Measurements from ENCODE around the gene ITGB8.
A peak's percentile ranks its signal among the peaks of the same experiment; 100 is the strongest.

Gene ITGB8

DNA sequence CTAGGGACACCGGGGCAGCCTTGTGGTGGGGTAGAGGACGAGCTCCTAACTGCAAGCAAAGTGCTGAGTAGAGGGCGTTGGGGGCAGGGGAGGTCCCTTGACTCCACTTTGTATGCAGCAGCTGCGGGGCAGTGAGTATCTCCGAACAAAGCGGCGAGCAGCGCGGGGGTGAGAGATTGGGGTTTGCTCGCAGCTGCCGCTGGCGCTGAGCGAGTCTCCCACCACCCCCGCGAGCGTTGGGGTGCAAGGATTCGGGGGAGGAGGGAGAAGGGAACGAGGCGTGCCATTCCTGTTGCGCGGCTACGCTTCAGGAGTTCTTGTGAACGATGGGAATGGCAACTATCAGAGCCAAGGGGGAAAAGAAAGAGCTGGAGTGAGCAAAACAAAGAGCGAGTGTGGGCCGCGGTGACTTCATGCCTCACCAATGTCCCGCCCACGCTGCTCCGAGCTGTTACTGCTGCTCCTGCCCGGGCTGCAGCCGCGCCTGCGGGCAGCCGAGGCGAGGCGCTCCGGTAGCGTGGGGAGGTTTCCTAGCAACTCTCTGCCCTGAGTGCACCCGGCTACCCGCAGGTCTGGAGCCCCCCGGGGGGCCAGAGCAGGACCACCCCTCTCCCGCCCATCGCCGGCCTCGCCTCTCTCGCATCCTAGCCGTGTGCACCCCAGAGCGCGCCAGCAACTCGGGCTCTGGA lies at the start of gene ITGB8:
TSS of gene ITGB8 (plus strand) at position 662 of the 689 bp plus-strand sequence. CDS start 907 bp downstream, outside the sequence.
- Histone ChIP-seq H3K36me3 (ENCODE audit: control insufficient read depth, insufficient read depth, low read length) (no peaks in the 10 kb centered on the region), H3K27ac (ENCODE audit: low read depth, low read length) (peak within 1 kb of the TSS; percentile 46; the same call in 1 of the 2 replicates), H3K9me3 (ENCODE audit: control insufficient read depth, insufficient read depth, low read depth, low read length) (no peaks in the 10 kb centered on the region), H3K9ac (ENCODE audit: low read length) (peak within 1 kb of the TSS; percentile 86), H3K27me3 (ENCODE audit: control insufficient read depth, insufficient read depth, low read length) (peaks cover 17% of the 10 kb centered on the region), H3K4me3 (ENCODE audit: low read depth, low read length) (peak within 1 kb of the TSS; percentile 84), H3K4me1 (ENCODE audit: control insufficient read depth, insufficient read depth, low read length) (peaks cover 11% of the 10 kb centered on the region)

- Histone ChIP-seq H3K27ac (ENCODE audit: low read depth, low read length) (no peak overlapping the region), H3K4me1 (ENCODE audit: control insufficient read depth, insufficient read depth, low read length) (no peaks in the 10 kb centered on the region), H3K36me3 (ENCODE audit: control insufficient read depth, insufficient read depth, low read length) (no peaks in the 10 kb centered on the region), H3K9me3 (ENCODE audit: control insufficient read depth, insufficient read depth, low read depth, low read length) (no peaks in the 10 kb centered on the region), H3K4me3 (ENCODE audit: low read depth, low read length) (no peak overlapping the region), H3K9ac (ENCODE audit: low read length) (no peak overlapping the region), H3K27me3 (ENCODE audit: control insufficient read depth, insufficient read depth, low read length) (no peaks in the 10 kb centered on the region)
Measured at GRCh38 chr7:20282959-20283358, 47.7 kb upstream of the ITGB8 start.

- Histone ChIP-seq H3K27ac (ENCODE audit: low read depth, low read length) (no peak overlapping the region), H3K4me1 (ENCODE audit: control insufficient read depth, insufficient read depth, low read length) (no peaks in the 10 kb centered on the region), H3K27me3 (ENCODE audit: control insufficient read depth, insufficient read depth, low read length) (no peaks in the 10 kb centered on the region), H3K9ac (ENCODE audit: low read length) (no peak overlapping the region), H3K4me3 (ENCODE audit: low read depth, low read length) (no peak overlapping the region), H3K36me3 (ENCODE audit: control insufficient read depth, insufficient read depth, low read length) (no peaks in the 10 kb centered on the region), H3K9me3 (ENCODE audit: control insufficient read depth, insufficient read depth, low read depth, low read length) (no peaks in the 10 kb centered on the region)
Measured at GRCh38 chr7:20283385-20283784, 47.3 kb upstream of the ITGB8 start.

- H3K9ac ChIP-seq (ENCODE audit: low read length) = no peak overlapping the region
- no peaks in the 10 kb centered on the region for H3K36me3 ChIP-seq (ENCODE audit: control insufficient read depth, insufficient read depth, low read length)
- H3K9me3 ChIP-seq (ENCODE audit: control insufficient read depth, insufficient read depth, low read depth, low read length) = no peaks in the 10 kb centered on the region
- no peaks in the 10 kb centered on the region for H3K27me3 ChIP-seq (ENCODE audit: control insufficient read depth, insufficient read depth, low read length)
- H3K4me3 ChIP-seq (ENCODE audit: low read depth, low read length) = no peak overlapping the region
- H3K27ac ChIP-seq (ENCODE audit: low read depth, low read length) = no peak overlapping the region
- no peaks in the 10 kb centered on the region for H3K4me1 ChIP-seq (ENCODE audit: control insufficient read depth, insufficient read depth, low read length)
Measured at GRCh38 chr7:20284003-20284770, 46.5 kb upstream of the ITGB8 start.

GRCh38 chr7:20284771-20285143 lies 45.9 kb upstream of the ITGB8 start:
- Histone ChIP-seq H3K9ac (ENCODE audit: low read length) (no peak overlapping the region), H3K27ac (ENCODE audit: low read depth, low read length) (no peak overlapping the region), H3K4me1 (ENCODE audit: control insufficient read depth, insufficient read depth, low read length) (no peaks in the 10 kb centered on the region), H3K9me3 (ENCODE audit: control insufficient read depth, insufficient read depth, low read depth, low read length) (no peaks in the 10 kb centered on the region), H3K36me3 (ENCODE audit: control insufficient read depth, insufficient read depth, low read length) (no peaks in the 10 kb centered on the region), H3K27me3 (ENCODE audit: control insufficient read depth, insufficient read depth, low read length) (no peaks in the 10 kb centered on the region), H3K4me3 (ENCODE audit: low read depth, low read length) (no peak overlapping the region)

- Histone ChIP-seq H3K9ac (ENCODE audit: low read length) (no peak overlapping the region), H3K9me3 (ENCODE audit: control insufficient read depth, insufficient read depth, low read depth, low read length) (no peaks in the 10 kb centered on the region), H3K4me3 (ENCODE audit: low read depth, low read length) (no peak overlapping the region), H3K4me1 (ENCODE audit: control insufficient read depth, insufficient read depth, low read length) (no peaks in the 10 kb centered on the region), H3K27ac (ENCODE audit: low read depth, low read length) (no peak overlapping the region), H3K36me3 (ENCODE audit: control insufficient read depth, insufficient read depth, low read length) (no peaks in the 10 kb centered on the region), H3K27me3 (ENCODE audit: control insufficient read depth, insufficient read depth, low read length) (no peaks in the 10 kb centered on the region)
Measured at GRCh38 chr7:20287317-20287716, 43.4 kb upstream of the ITGB8 start.

- no peak overlapping the region for H3K4me3 ChIP-seq (ENCODE audit: low read depth, low read length)
- H3K27ac ChIP-seq (ENCODE audit: low read depth, low read length) = no peak overlapping the region
- no peak overlapping the region for H3K9ac ChIP-seq (ENCODE audit: low read length)
- H3K27me3 ChIP-seq (ENCODE audit: control insufficient read depth, insufficient read depth, low read length) = no peaks in the 10 kb centered on the region
- no peaks in the 10 kb centered on the region for H3K4me1 ChIP-seq (ENCODE audit: control insufficient read depth, insufficient read depth, low read length)
- no peaks in the 10 kb centered on the region for H3K9me3 ChIP-seq (ENCODE audit: control insufficient read depth, insufficient read depth, low read depth, low read length)
- no peaks in the 10 kb centered on the region for H3K36me3 ChIP-seq (ENCODE audit: control insufficient read depth, insufficient read depth, low read length)
Measured at GRCh38 chr7:20288036-20288435, 42.7 kb upstream of the ITGB8 start.

- Histone ChIP-seq H3K4me3 (ENCODE audit: low read depth, low read length) (no peak overlapping the region), H3K36me3 (ENCODE audit: control insufficient read depth, insufficient read depth, low read length) (no peaks in the 10 kb centered on the region), H3K27ac (ENCODE audit: low read depth, low read length) (no peak overlapping the region), H3K4me1 (ENCODE audit: control insufficient read depth, insufficient read depth, low read length) (no peaks in the 10 kb centered on the region), H3K9ac (ENCODE audit: low read length) (no peak overlapping the region), H3K9me3 (ENCODE audit: control insufficient read depth, insufficient read depth, low read depth, low read length) (no peaks in the 10 kb centered on the region), H3K27me3 (ENCODE audit: control insufficient read depth, insufficient read depth, low read length) (no peaks in the 10 kb centered on the region)
Measured at GRCh38 chr7:20290505-20291111, 40.1 kb upstream of the ITGB8 start.

GRCh38 chr7:20293336-20293735 lies 37.4 kb upstream of the ITGB8 start:
- H3K27ac ChIP-seq (ENCODE audit: low read depth, low read length) = no peak overlapping the region
- H3K4me3 ChIP-seq (ENCODE audit: low read depth, low read length) = no peak overlapping the region
- H3K4me1 ChIP-seq (ENCODE audit: control insufficient read depth, insufficient read depth, low read length) = no peaks in the 10 kb centered on the region
- H3K36me3 ChIP-seq (ENCODE audit: control insufficient read depth, insufficient read depth, low read length) = no peaks in the 10 kb centered on the region
- H3K27me3 ChIP-seq (ENCODE audit: control insufficient read depth, insufficient read depth, low read length) = no peaks in the 10 kb centered on the region
- H3K9ac ChIP-seq (ENCODE audit: low read length) = no peak overlapping the region
- H3K9me3 ChIP-seq (ENCODE audit: control insufficient read depth, insufficient read depth, low read depth, low read length) = no peaks in the 10 kb centered on the region

DNA sequence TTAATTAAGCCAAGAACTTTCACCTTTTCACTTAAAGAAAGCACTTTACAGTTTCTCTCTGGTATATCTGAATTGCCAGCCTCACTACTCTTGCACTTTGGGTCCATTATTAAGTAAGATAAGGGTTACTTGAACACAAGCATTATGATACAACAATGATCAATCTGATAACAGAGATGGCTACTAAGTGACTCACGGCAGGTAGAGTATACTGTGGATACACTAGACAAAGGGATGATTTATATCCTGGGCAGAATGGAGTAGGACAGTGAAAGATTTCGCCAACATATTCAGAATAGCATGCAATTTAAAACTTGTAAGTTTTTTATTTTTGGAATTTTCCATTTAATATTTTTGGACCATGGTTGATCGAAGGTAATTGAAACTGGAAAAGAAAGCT lies 34.3 kb upstream of the ITGB8 start:
- H3K27ac ChIP-seq (ENCODE audit: low read depth, low read length) = no peak overlapping the region
- no peaks in the 10 kb centered on the region for H3K36me3 ChIP-seq (ENCODE audit: control insufficient read depth, insufficient read depth, low read length)
- no peaks in the 10 kb centered on the region for H3K9me3 ChIP-seq (ENCODE audit: control insufficient read depth, insufficient read depth, low read depth, low read length)
- no peaks in the 10 kb centered on the region for H3K4me1 ChIP-seq (ENCODE audit: control insufficient read depth, insufficient read depth, low read length)
- H3K4me3 ChIP-seq (ENCODE audit: low read depth, low read length) = no peak overlapping the region
- no peaks in the 10 kb centered on the region for H3K27me3 ChIP-seq (ENCODE audit: control insufficient read depth, insufficient read depth, low read length)
- no peak overlapping the region for H3K9ac ChIP-seq (ENCODE audit: low read length)

- Histone ChIP-seq H3K9me3 (ENCODE audit: control insufficient read depth, insufficient read depth, low read depth, low read length) (no peaks in the 10 kb centered on the region), H3K4me1 (ENCODE audit: control insufficient read depth, insufficient read depth, low read length) (no peaks in the 10 kb centered on the region), H3K36me3 (ENCODE audit: control insufficient read depth, insufficient read depth, low read length) (no peaks in the 10 kb centered on the region), H3K4me3 (ENCODE audit: low read depth, low read length) (no peak overlapping the region), H3K9ac (ENCODE audit: low read length) (no peak overlapping the region), H3K27ac (ENCODE audit: low read depth, low read length) (no peak overlapping the region), H3K27me3 (ENCODE audit: control insufficient read depth, insufficient read depth, low read length) (no peaks in the 10 kb centered on the region)
Measured at GRCh38 chr7:20296901-20297300, 33.8 kb upstream of the ITGB8 start.
